HepG2 (cell line): Measurements from ENCODE around the gene RIPOR3. TPM values are rescaled to one million over a fixed set of nuclear protein-coding genes. Genes with fewer than 3 reads are reported as not detected.

Experiments
- ARID2 ChIP-seq: sonication (generic); formaldehyde crosslinking; IDR thresholded peaks from 2 replicates; pipeline ENCODE4 v1.8.1; 2022; ENCODE audit warnings: mild to moderate bottlenecking, missing genetic modification reagents, borderline replicate concordance
- ESRRA ChIP-seq: sonication (generic); formaldehyde crosslinking; IDR thresholded peaks from 2 replicates; pipeline ENCODE4 v1.5.1; 2020; ENCODE audit warnings: mild to moderate bottlenecking, low read depth, missing genetic modification reagents
- ISX ChIP-seq: sonication (generic); formaldehyde crosslinking; conservative IDR thresholded peaks from 2 replicates; pipeline ENCODE4 v1.5.0; 2020; ENCODE audit warnings: missing genetic modification reagents
- KDM2A ChIP-seq: sonication (generic); formaldehyde crosslinking; IDR thresholded peaks from 2 replicates; pipeline ENCODE4 v1.4.0; 2020; ENCODE audit warnings: low read depth, missing genetic modification reagents, borderline replicate concordance
- KDM6A ChIP-seq: IDR thresholded peaks from 2 replicates; pipeline ENCODE4 v1.6.1; 2016; ENCODE audit warnings: low read depth
- MTA3 ChIP-seq: sonication (generic); formaldehyde crosslinking; IDR thresholded peaks from 2 replicates; pipeline ENCODE4 v1.4.0; 2020; ENCODE audit warnings: missing genetic modification reagents
- NKX3-1 ChIP-seq: sonication (generic); formaldehyde crosslinking; IDR thresholded peaks from 2 replicates; pipeline ENCODE4 v1.5.0; 2020; ENCODE audit warnings: missing genetic modification reagents
- NR2F1 ChIP-seq, 2 experiments: fragments of 450-650 bp in 1 of 2; formaldehyde crosslinking in 1 of 2; IDR thresholded peaks; 2 replicates each; pipeline versions ENCODE4 v1.5.0 to v1.6.1; 2016 to 2020; ENCODE audit warnings: mild to moderate bottlenecking in 1 of 2, missing compliant biosample characterization in 1 of 2, missing genetic modification reagents in 1 of 2, moderate library complexity in 1 of 2
- PATZ1 ChIP-seq: sonication (generic); formaldehyde crosslinking; IDR thresholded peaks from 2 replicates; pipeline ENCODE4 v1.4.0; 2020; ENCODE audit warnings: missing genetic modification reagents
- PBX2 ChIP-seq: IDR thresholded peaks from 2 replicates; pipeline ENCODE4 v1.6.1; 2016; ENCODE audit warnings: control low read depth
- PLSCR1 ChIP-seq: sonication (generic); formaldehyde crosslinking; IDR thresholded peaks from 2 replicates; pipeline ENCODE4 v1.5.0; 2020; ENCODE audit warnings: missing genetic modification reagents, mild to moderate bottlenecking, borderline replicate concordance
- RARG ChIP-seq: sonication (generic); formaldehyde crosslinking; IDR thresholded peaks from 2 replicates; pipeline ENCODE4 v1.4.0; 2020; ENCODE audit warnings: low read depth, mild to moderate bottlenecking, missing genetic modification reagents
- SMAD1 ChIP-seq: sonication (generic); formaldehyde crosslinking; IDR thresholded peaks from 2 replicates; pipeline ENCODE4 v1.4.0; 2020; ENCODE audit warnings: missing genetic modification reagents, low read depth, mild to moderate bottlenecking, borderline replicate concordance
- SP4 ChIP-seq: sonication (generic); formaldehyde crosslinking; IDR thresholded peaks from 2 replicates; pipeline ENCODE4 v1.8.1; 2023; ENCODE audit warnings: mild to moderate bottlenecking, missing genetic modification reagents
- TBX2 ChIP-seq: sonication (generic); formaldehyde crosslinking; IDR thresholded peaks from 2 replicates; pipeline ENCODE4 v1.5.0; 2020; ENCODE audit warnings: missing genetic modification reagents, mild to moderate bottlenecking, borderline replicate concordance
- ZBTB42 ChIP-seq: sonication (generic); formaldehyde crosslinking; IDR thresholded peaks from 2 replicates; pipeline ENCODE4 v1.5.0; 2020; ENCODE audit warnings: mild to moderate bottlenecking, missing genetic modification reagents
- ZNF24 ChIP-seq: fragments of 450-650 bp; IDR thresholded peaks from 2 replicates; pipeline ENCODE4 v1.6.1; 2017; ENCODE audit warnings: antibody characterized with exemption, mild to moderate bottlenecking
- ZNF275 ChIP-seq: sonication (generic); formaldehyde crosslinking; IDR thresholded peaks from 2 replicates; pipeline ENCODE4 v1.8.0; 2022; ENCODE audit warnings: missing genetic modification reagents, mild to moderate bottlenecking, inconsistent platforms, borderline replicate concordance
- ZNF572 ChIP-seq: sonication (generic); formaldehyde crosslinking; IDR thresholded peaks from 2 replicates; pipeline ENCODE4 v1.5.1; 2020; ENCODE audit warnings: mild to moderate bottlenecking, missing genetic modification reagents
- ZNF614 ChIP-seq: IDR thresholded peaks from 2 replicates; pipeline ENCODE4 v1.6.1; 2018; ENCODE audit warnings: missing biosample characterization, missing genetic modification reagents, inconsistent platforms, borderline replicate concordance
- ZNF652 ChIP-seq: IDR thresholded peaks from 2 replicates; pipeline ENCODE4 v1.6.1; 2016; ENCODE audit warnings: low read depth, borderline replicate concordance
- ZNF761 ChIP-seq: sonication (generic); formaldehyde crosslinking; conservative IDR thresholded peaks from 2 replicates; pipeline ENCODE4 v1.4.0; 2020; ENCODE audit warnings: mild to moderate bottlenecking, missing genetic modification reagents
- ZSCAN12 ChIP-seq: sonication (generic); formaldehyde crosslinking; IDR thresholded peaks from 2 replicates; pipeline ENCODE4 v1.9.0; 2021; ENCODE audit warnings: mild to moderate bottlenecking, missing genetic modification reagents
- polyA plus RNA-seq, 8 experiments: library from polyadenylated mRNA; depleted of rRNA in 3 of 8; stranded (reverse) in 7 of 8; unstranded in 1 of 8; fragments of >200 nt; fragmentation: Illumina TruSeq in 4 of 8; extraction: Trizol in 4 of 8; gene quantifications; 2 replicates each; pipeline versions ENCODE4 v1.2.1 to v1.2.3, GENCODE V29; 2011 to 2016; ENCODE audit warnings: low read depth in 4 of 8, missing spikeins in 1 of 8, mixed read lengths in 1 of 8; ENCODE audit not compliant: insufficient read depth in 1 of 8
- total RNA-seq, 5 experiments: library from RNA; depleted of rRNA; stranded (reverse); fragments of >200 nt; fragmentation: Illumina TruSeq; extraction: Trizol; gene quantifications; 2 replicates each; pipeline ENCODE4 v1.2.3, GENCODE V29; 2016; ENCODE audit warnings: low read depth in 1 of 5
- TF ChIP-seq, protein P1 (sequence below): sonication (generic); formaldehyde crosslinking; IDR thresholded peaks from 2 replicates; pipeline ENCODE4 v1.8.1; 2023; ENCODE audit warnings: mild to moderate bottlenecking, missing genetic modification reagents

RIPOR3 gene
- total and polyA plus RNA-seq, 2 of the 13 experiments (the other 11 are each of a cell fraction or from before 2014, with no cell fraction given), result 0.18 TPM; not detected in 1

DNA sequence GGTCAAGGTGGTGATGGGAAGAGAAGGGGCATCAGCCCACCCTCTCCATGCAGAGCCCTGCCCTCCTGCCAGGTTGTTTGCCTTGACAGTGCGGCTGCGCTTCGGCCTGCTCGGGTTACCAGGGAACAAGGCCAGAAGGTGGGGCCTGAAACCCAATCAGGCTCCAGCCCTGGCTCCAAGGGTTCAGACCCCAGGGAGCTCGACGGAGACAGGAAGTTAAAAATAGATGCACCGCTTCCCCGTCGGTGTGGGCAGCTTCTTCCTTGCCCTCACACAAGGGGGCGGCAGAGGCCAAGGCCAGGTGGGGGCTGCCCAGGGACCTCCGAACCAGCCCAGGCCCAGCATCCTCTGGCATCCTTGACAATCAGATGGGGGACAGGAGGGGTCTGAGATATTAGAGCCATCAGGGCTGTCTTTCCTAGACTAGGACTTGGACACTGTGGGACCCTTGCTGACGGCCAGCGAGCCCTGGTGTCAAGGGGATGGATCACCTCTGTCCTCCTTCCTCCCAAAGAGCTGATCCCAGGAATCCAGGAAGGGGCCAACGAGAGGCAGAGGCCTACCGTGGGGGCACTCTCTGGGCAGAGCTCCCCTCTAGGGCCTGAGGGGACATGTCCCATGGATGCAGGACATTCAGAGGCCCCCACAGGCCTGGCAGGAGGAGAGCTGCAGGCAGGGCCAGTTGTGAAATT lies 65.2 kb downstream of the RIPOR3 start (continued):
- TF ChIP-seq ZNF652 (CRISPR knock-in tag) (no peak), MTA3 (CRISPR knock-in tag) (no peak), TBX2 (CRISPR knock-in tag) (no peak), NR2F1 (CRISPR knock-in tag; IDR thresholded peaks at IDR 0.05) (0 out of 4 replicates have a peak, but pooled peaks of 1 of the 2 experiments have one; percentile 8), PBX2 (CRISPR knock-in tag) (no peak), PATZ1 (CRISPR knock-in tag) (peak; percentile 89), ZNF614 (no peak), ZNF24 (no peak), NKX3-1 (CRISPR knock-in tag) (no peak), ISX (CRISPR knock-in tag) (no peak), ZSCAN12 (CRISPR knock-in tag) (no peak), ZBTB42 (CRISPR knock-in tag) (no peak), PLSCR1 (CRISPR knock-in tag) (no peak), ZNF572 (CRISPR knock-in tag) (peak; percentile 91; the same call in 1 of the 2 replicates), ESRRA (CRISPR knock-in tag) (no peak), ZNF761 (CRISPR knock-in tag) (no peak), KDM2A (CRISPR knock-in tag) (peak; percentile 75), KDM6A (no peak), ARID2 (no peak), SP4 (no peak), RARG (CRISPR knock-in tag) (no peak), ZNF275 (no peak), SMAD1 (CRISPR knock-in tag) (no peak)
- TF ChIP-seq, protein P1, sequence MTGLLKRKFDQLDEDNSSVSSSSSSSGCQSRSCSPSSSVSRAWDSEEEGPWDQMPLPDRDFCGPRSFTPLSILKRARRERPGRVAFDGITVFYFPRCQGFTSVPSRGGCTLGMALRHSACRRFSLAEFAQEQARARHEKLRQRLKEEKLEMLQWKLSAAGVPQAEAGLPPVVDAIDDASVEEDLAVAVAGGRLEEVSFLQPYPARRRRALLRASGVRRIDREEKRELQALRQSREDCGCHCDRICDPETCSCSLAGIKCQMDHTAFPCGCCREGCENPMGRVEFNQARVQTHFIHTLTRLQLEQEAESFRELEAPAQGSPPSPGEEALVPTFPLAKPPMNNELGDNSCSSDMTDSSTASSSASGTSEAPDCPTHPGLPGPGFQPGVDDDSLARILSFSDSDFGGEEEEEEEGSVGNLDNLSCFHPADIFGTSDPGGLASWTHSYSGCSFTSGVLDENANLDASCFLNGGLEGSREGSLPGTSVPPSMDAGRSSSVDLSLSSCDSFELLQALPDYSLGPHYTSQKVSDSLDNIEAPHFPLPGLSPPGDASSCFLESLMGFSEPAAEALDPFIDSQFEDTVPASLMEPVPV, result no peak; the same call in 1 of the 2 replicates
